A204.1 (cell line): ENCODE data around the gene MCTP2.

ENCODE experiments used
- FAIRE-seq: peaks from 2 replicates; lab custom pipeline; 2012; peaks lifted over from hg19 to GRCh38; lab: Jason Lieb, UNC

Gene MCTP2

GRCh38 chr15:94230883-94231722 lies at the start of gene MCTP2:
MCTP2 (plus strand) TSS chr15:94231561; CDS start chr15:94298266, 66,705 bp downstream.
- no peak for FAIRE-seq

GRCh38 chr15:94182883-94183282 lies 48.5 kb upstream of the MCTP2 start:
- FAIRE-seq, result no peak

- no peak for FAIRE-seq
These were observed 45.7 kb upstream of the MCTP2 start for GRCh38 chr15:94185547-94186236.

- FAIRE-seq, result no peak
These were observed 44.5 kb upstream of the MCTP2 start for GRCh38 chr15:94186770-94187331.

GRCh38 chr15:94193906-94194305 lies 37.5 kb upstream of the MCTP2 start:
- no peak for FAIRE-seq

GRCh38 chr15:94196531-94196930 lies 34.8 kb upstream of the MCTP2 start:
- no peak for FAIRE-seq

- FAIRE-seq, result no peak
These were observed 32.7 kb upstream of the MCTP2 start for GRCh38 chr15:94198633-94199032.

GRCh38 chr15:94199725-94200124 lies 31.6 kb upstream of the MCTP2 start:
- no peak for FAIRE-seq

- no peak for FAIRE-seq
These were observed 28.1 kb upstream of the MCTP2 start for GRCh38 chr15:94203306-94203705.

- FAIRE-seq, result no peak
These were observed 26.0 kb upstream of the MCTP2 start for GRCh38 chr15:94205366-94205765.

- FAIRE-seq, result no peak
These were observed 24.7 kb upstream of the MCTP2 start for GRCh38 chr15:94206463-94207167.

GRCh38 chr15:94212291-94212690 lies 19.1 kb upstream of the MCTP2 start:
- no peak for FAIRE-seq

- no peak for FAIRE-seq
These were observed 5.7 kb upstream of the MCTP2 start for GRCh38 chr15:94225616-94226015.

- FAIRE-seq, result no peak
These were observed 2.8 kb upstream of the MCTP2 start for GRCh38 chr15:94228611-94229010.

GRCh38 chr15:94229591-94230369 lies 1.6 kb upstream of the MCTP2 start:
- FAIRE-seq, result no peak

- FAIRE-seq, result no peak
These were observed 904 bp upstream of the MCTP2 start for GRCh38 chr15:94230431-94230882.

- FAIRE-seq, result no peak
These were observed 535 bp downstream of the MCTP2 start for GRCh38 chr15:94231723-94232468.

- FAIRE-seq, result no peak
These were observed 2.1 kb downstream of the MCTP2 start for GRCh38 chr15:94233441-94233840.

GRCh38 chr15:94234300-94234699 lies 2.9 kb downstream of the MCTP2 start:
- no peak for FAIRE-seq

- FAIRE-seq, result no peak
These were observed 3.7 kb downstream of the MCTP2 start for GRCh38 chr15:94235041-94235440.

GRCh38 chr15:94235646-94236045 lies 4.3 kb downstream of the MCTP2 start:
- FAIRE-seq, result no peak
